Measurements from ENCODE around the gene ARAF.

The ARAF gene

GRCh38 chrX:47608130-47608810 is 47.3 kb downstream of the ARAF start:
- Histone ChIP-seq H3K27me3 (ENCODE audit: low read depth, low read length) (no peaks in the 10 kb centered on the region), H3K9ac (ENCODE audit: low read length) (no peak overlapping the region), H3K36me3 (replicated peaks; ENCODE audit: low read depth, low read length) (no peaks in the 10 kb centered on the region), H3K9me3 (ENCODE audit: insufficient read depth, low read length) (no peaks in the 10 kb centered on the region), H3K79me2 (ENCODE audit: low read length) (no peaks in the 10 kb centered on the region), H3K4me1 (ENCODE audit: low read length) (peaks cover 7% of the 10 kb centered on the region; the same call in 1 of the 2 replicates), H3K27ac (ENCODE audit: low read length) (no peak overlapping the region), H4K20me1 (ENCODE audit: insufficient read depth, low read length) (no peaks in the 10 kb centered on the region), H3K4me3 (ENCODE audit: low read length) (no peak overlapping the region), H2AFZ (ENCODE audit: low read depth, low read length) (no peak overlapping the region), H3K4me2 (ENCODE audit: low read length) (no peak overlapping the region)
- TF ChIP-seq CTCF (IDR thresholded peaks at IDR 0.05; ENCODE audit: low read depth, low read length): no peak
- TF ChIP-seq EZH2phosphoT487 (IDR thresholded peaks at IDR 0.05; ENCODE audit: low read depth): no peak

DNA sequence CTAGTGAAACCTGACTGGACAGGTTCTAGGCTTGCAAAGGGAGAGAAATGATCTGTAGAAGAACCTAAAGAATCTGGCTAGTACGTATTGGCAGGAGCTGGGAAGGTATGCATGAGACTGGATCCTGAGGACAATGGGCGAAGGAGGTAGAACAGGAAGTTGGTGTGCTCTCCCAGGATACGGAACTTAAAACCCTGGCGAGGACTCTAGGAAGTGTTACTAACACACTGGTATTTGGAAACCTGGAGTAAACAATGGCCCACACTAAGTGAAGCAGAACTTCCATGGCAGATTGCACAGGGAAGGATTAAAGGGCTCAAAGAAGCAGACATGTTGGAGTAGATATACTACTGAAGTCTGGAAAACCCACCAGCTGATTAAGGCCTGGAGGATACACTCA is 49.5 kb downstream of the ARAF start:
- Histone ChIP-seq H2AFZ (ENCODE audit: low read depth, low read length) (no peak overlapping the region), H3K4me1 (ENCODE audit: low read length) (no peaks in the 10 kb centered on the region), H3K27ac (ENCODE audit: low read length) (no peak overlapping the region), H3K79me2 (ENCODE audit: low read length) (no peaks in the 10 kb centered on the region), H3K9ac (ENCODE audit: low read length) (no peak overlapping the region), H3K27me3 (ENCODE audit: low read depth, low read length) (no peaks in the 10 kb centered on the region), H3K4me3 (ENCODE audit: low read length) (no peak overlapping the region), H3K4me2 (ENCODE audit: low read length) (no peak overlapping the region), H3K9me3 (ENCODE audit: insufficient read depth, low read length) (no peaks in the 10 kb centered on the region), H3K36me3 (replicated peaks; ENCODE audit: low read depth, low read length) (no peaks in the 10 kb centered on the region), H4K20me1 (ENCODE audit: insufficient read depth, low read length) (no peaks in the 10 kb centered on the region)
- TF ChIP-seq CTCF (IDR thresholded peaks at IDR 0.05; ENCODE audit: low read depth, low read length) (no peak), EZH2phosphoT487 (IDR thresholded peaks at IDR 0.05; ENCODE audit: low read depth) (no peak)

DNA sequence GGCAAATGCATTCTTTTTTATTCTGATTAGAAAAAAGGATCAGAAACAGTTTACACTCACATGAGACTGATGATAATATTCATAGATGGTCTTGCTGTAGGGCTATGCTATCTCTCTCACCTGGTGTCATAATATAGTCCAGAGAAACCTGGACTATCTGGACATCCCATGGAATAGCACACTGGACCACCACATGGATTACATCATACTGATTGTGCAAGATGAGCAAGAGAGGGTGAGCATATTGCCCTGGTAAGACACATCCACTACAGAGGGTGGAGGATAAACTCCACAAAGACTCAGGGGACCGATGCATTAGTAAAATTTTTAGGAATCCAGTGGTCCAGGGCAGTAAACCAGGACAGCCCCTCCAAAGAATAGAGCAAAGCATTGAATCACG is 50.5 kb downstream of the ARAF start:
- Histone ChIP-seq H3K4me3 (ENCODE audit: low read length) (no peak overlapping the region), H2AFZ (ENCODE audit: low read depth, low read length) (no peak overlapping the region), H3K4me1 (ENCODE audit: low read length) (no peaks in the 10 kb centered on the region), H3K27ac (ENCODE audit: low read length) (no peak overlapping the region), H4K20me1 (ENCODE audit: insufficient read depth, low read length) (no peaks in the 10 kb centered on the region), H3K4me2 (ENCODE audit: low read length) (no peak overlapping the region), H3K9me3 (ENCODE audit: insufficient read depth, low read length) (no peaks in the 10 kb centered on the region), H3K27me3 (ENCODE audit: low read depth, low read length) (no peaks in the 10 kb centered on the region), H3K9ac (ENCODE audit: low read length) (no peak overlapping the region), H3K36me3 (replicated peaks; ENCODE audit: low read depth, low read length) (no peaks in the 10 kb centered on the region), H3K79me2 (ENCODE audit: low read length) (no peaks in the 10 kb centered on the region)
- no peak for TF ChIP-seq EZH2phosphoT487 (IDR thresholded peaks at IDR 0.05; ENCODE audit: low read depth)
- no peak for TF ChIP-seq CTCF (IDR thresholded peaks at IDR 0.05; ENCODE audit: low read depth, low read length)

- no peaks in the 10 kb centered on the region for H3K4me1 ChIP-seq (ENCODE audit: low read length)
- H3K27ac ChIP-seq (ENCODE audit: low read length): no peak overlapping the region
- no peaks in the 10 kb centered on the region for H3K27me3 ChIP-seq (ENCODE audit: low read depth, low read length)
- H3K9ac ChIP-seq (ENCODE audit: low read length): no peak overlapping the region
- H3K9me3 ChIP-seq (ENCODE audit: insufficient read depth, low read length): no peaks in the 10 kb centered on the region
- no peak for TF ChIP-seq CTCF (IDR thresholded peaks at IDR 0.05; ENCODE audit: low read depth, low read length)
- no peak for TF ChIP-seq EZH2phosphoT487 (IDR thresholded peaks at IDR 0.05; ENCODE audit: low read depth)
- no peaks in the 10 kb centered on the region for H4K20me1 ChIP-seq (ENCODE audit: insufficient read depth, low read length)
- H3K4me3 ChIP-seq (ENCODE audit: low read length): no peak overlapping the region
- no peak overlapping the region for H3K4me2 ChIP-seq (ENCODE audit: low read length)
- H2AFZ ChIP-seq (ENCODE audit: low read depth, low read length): no peak overlapping the region
- H3K36me3 ChIP-seq (replicated peaks; ENCODE audit: low read depth, low read length): no peaks in the 10 kb centered on the region
- H3K79me2 ChIP-seq (ENCODE audit: low read length): no peaks in the 10 kb centered on the region
These were observed 50.9 kb downstream of the ARAF start for GRCh38 chrX:47611926-47612325.
